COLO668 (cell line): Measurements from ENCODE around the gene SAP30L.

ENCODE experiments used
- DNase-seq: peaks from one replicate; lab custom pipeline; 2025; ENCODE audit not compliant: unreplicated experiment; lab: John Stamatoyannopoulos, UW

Gene SAP30L

DNA sequence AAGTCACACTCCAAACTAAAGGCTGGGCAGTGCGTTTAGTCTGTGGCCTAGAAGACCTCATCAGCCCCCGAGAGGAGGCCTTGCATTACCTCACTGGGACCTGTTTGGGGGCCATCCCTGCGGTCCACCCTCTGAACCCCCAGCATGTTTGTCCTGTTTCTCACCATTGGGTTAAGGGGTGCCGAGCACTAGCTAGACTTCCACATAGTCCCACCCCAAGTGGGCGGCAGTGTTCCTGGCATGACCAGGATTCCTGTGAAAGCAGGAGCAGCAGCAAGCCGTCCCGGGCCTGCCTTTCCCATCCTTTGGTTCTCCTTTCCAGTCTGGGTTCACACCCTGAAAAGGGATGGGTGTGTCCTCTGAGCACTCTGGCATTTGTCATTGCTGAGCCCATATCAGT is 26.6 kb upstream of the SAP30L start:
- DNase-seq = no peak

DNA sequence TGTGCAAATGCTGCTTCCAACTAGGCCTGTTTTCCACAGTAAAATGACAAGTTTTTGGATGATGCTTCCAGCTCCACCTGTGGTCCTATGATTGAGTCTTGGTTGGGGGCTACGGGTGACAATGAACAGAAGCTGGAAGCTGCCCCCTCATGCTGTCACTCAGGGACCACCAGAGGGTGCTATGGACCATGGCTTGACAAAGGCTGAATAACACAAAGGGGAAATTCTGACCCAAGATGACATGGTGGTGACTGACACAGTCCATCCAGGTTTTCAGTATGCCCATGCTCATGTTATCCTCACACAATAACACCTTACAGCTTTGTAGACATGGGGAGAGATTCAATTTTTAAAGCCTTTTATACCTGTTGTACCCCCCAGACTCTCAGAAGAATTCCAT is 23.9 kb upstream of the SAP30L start:
- DNase-seq = no peak

DNA sequence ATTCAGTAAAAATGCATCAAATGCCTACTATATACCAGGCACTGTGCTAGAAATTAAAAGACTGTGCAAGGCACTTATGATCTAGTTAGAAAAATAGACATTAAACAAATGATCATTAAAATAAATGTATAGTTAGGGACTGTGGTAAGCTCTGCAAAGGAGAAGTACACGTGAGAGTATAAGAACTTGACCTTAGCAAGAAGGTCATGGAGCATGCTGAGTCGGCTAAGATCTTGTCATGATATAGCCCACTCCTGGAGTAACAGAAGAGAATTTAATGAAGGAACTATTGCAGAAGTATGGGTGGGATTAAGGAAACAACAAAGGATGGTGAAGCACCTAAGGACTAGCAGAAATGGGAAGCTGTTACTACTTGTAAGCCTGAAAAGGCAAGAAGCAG is 23.5 kb upstream of the SAP30L start:
- DNase-seq = no peak

DNA sequence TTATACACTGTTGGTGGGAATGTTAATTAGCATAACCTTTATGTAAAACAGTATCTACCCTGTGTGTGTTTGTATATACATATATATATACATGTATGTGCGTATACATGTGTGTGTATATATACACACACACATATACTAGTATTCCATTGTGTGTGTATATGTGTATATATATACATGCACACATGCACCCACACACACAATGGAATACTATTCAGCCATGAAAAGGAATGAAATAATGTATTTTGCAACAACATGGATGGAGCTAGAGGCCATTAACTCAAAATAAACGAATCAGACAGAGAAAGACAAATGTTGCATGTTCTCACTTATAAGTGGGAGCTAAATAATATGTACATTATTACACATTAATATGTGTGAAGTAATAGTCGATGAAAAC is 17.6 kb upstream of the SAP30L start:
- no peak for DNase-seq

DNA sequence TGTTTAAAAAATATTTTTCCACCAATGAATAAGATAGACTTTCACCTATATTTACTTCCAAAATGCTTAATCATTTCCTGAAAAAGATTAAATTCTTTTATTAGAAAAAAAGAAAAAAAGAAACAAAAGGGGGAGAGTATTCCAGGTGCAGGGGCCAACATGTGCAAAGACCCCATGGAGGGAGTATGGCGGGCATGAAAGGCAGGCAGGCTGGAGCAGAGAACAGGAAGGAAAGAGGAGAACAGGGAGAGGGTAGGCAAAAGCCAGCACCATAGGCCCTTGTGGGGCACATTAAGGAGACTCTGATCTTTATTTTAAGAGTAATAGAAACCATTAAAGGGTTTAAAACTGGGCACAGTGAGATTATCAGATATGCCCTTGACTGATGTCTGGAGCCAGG is 16.5 kb upstream of the SAP30L start:
- no peak for DNase-seq

DNA sequence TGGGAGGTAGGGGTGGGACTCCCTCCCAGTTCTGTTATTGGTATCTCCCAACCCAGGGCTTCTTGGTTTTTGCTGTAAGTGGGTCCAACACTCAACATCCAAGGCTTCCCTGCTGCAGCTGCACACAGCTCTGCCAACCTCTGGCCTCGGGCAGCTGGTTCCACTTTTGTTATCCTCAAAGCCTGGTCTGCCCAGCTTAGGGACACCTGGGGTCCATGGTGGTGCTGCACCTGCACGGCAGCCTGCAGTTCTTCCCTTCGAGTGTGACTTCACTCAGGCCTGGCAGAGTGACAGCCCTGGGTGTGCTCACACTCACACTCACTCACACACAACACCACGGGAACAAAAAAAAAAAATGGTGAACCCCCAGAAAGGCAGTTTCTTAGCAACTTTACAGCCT is 15.3 kb upstream of the SAP30L start:
- no peak for DNase-seq

DNA sequence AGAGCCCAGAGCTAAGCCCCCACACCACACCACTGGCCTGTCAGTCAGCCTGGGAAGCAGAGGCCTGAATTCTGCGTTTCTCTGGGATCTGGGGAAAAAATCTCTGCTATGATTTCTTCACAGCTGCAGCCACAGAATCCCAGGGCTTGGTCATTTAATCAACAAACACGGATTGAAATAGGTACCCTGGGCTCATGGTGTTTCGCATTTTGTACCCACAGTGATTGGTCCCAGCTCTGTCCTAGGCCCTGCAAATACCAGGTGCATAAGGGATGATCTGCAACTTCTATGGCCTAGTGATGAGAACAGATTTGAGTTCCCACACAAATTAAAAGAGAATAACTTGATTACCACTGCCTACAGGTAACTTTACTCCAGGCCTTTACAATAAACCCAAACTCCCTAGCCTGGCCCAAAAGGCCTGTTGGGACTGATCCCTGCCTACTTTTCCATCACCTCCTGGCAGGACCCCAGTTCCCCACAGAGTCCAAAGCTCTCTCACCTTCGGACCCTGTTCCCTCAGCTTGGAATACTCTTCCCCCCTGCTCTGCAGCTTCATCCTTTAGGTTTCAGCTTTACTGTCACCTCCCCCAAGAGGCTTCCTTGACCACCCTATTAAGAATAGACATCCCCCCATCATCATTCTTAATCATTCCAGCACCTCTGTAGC is 14.7 kb upstream of the SAP30L start:
- no peak for DNase-seq

DNA sequence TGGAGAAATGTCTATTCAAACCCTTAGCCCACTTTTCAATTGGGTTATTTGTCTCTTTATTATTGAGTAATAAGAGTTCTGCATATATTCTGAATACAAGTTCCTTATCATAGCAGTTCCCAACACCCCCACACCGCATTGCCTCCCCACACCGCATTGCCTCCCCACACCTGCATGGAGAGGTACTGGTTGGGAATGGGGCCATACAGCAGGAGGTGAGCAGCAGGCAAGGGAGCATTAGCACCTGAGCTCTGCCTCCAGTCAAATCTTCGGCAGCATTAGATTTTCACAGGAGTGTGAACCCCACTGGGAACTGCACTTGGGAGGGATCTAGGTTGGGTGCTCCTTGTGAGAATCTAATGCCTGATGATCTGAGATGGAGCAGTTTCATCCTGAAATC is 10.6 kb upstream of the SAP30L start:
- DNase-seq = no peak

DNA sequence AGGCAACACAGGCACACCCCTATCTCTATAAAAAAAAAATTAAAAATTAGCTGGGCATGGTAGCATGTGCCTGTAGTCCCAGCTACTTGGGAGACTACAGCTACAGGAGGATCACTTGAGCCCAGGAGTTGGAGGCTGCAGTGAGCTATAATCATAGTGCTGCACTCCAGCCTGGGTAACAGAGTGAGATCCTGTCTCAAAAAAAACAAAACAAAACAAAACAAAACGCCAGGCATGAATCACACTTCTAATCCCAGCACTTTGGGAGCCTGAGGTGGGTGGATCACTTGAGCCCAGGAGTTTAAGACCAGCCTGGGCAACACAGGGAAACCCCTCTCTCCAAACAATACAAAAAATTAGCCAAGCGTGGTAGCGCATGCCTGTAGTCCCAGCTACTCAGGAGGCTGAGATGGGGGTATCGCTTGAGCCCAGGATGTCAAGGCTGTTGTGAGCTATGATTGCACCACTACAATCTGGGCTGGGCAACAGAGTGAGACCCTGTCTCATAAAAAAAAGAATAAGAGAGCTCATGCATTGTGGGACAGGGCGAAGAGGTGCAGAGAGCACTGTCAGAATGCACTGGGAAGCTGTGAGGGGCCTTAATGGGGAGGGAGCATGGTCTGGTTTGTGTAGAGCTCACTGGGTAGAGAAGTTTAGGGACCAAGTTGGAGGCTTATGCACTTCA is 8.4 kb upstream of the SAP30L start:
- DNase-seq = no peak

DNA sequence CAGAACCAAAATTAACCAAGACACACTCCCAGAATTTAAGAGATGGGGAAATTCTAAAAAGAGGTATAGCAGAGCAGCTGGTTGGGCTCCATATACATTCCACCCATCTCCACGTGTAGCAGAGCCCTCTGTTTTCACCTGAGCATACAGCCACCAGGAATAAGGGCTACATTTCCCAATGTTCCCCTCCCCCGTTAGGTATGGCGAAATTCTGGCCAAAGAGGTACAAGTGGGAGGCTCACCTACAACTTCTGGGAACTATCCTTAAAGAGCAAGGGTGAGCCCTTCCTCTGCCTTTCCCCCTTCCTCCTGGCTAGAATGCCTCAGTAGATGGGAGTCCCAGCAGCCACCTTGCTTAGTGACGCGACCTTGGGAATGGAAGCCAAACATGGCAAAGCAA is 5.3 kb upstream of the SAP30L start:
- DNase-seq = no peak

DNA sequence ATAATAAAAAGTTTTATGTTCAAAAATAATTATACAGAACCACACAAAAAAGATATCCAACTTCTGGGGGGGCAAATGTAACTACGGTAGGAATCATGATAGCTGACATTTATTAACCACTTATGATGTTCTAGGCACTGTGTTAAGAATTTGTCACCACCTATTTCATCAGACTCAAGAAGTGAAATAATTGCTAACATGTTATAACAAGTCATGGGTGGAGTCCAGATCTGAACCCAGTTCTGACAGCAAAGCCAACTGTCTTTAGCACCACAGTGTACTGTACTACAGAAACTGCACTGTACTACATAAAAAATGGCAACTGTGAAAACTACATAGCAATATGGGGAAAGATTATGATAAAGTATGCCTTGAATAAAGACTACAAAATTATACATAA is 3.0 kb upstream of the SAP30L start:
- no peak for DNase-seq

DNA sequence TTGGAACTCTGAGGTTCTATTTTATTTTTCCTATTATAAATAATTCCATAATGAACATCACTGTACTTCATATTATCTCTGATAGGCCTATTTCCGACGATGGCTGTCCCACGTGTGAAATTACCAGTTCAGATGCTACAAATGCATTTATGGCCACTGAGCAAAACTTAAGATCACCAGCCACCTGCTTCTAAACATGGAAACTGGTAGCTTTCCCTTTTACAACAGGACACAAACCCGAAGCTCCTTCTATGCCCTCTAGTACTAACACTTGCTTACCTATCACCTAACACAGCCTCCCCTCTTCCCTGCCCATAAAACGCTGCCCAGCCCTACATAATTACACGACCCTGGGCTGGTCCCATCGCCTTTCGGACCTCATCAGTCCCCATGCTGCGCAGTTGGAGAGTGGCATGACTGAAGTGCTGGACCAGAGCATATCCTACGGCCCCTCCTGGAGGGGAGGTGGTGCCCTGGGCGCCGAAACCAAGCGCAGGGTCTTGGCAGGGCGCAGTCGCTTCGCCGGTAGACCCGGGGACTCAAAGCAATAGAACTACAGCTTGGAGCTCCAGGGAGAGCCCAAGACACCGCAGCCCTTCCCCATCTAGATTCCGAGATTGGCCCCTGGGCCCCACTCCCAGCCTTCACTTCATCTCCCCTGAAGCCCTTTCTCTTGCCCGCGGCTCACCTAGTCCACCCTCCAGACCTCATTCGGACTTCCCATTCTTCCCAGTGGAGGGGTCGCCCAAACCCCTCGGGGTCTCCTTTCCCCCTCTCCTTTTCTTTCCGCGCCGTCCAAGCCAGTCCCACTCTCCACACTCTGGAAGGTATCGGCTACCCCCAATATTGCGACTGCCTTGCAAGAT is 1.0 kb upstream of the SAP30L start:
- DNase-seq = peak; percentile 12

DNA sequence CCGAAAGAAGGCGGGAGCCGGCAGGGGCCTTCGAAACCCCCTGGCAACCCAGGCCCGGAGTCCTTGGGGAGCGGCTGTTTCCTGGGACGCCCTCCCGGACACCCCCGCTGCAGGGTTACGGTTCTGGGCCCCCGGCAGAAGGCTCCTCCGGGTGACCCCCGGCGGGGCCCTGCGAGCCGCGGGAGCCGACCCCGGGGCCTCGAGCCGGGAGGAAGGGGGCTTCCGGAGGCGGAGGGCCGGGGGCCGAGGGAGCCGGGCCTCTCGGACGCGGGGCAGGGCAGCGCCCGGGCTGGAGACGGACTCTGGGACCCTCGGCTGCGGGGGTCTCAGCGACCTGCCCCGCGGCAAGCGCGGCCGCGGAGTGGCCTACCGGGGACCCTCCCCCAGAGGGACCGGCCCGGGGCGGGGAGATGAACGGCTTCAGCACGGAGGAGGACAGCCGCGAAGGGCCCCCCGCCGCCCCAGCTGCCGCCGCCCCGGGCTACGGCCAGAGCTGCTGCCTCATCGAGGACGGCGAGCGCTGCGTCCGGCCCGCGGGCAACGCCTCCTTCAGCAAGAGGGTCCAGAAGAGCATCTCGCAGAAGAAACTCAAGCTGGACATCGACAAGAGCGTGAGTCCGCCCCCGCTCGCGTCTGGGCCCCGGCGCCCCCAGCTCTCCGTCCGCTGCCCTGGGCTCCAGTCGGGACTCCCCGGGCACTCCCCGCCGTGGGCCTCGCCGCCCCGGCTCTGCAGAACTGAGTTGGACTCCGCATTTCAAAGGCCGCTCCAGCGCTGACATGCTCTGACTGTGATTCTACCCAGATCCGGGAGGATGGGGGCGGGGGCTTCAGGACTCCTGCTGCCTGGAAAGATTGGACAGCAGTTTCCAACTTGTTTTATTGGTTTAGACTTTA is 645 bp downstream of the SAP30L start:
- peak; percentile 43 for DNase-seq

DNA sequence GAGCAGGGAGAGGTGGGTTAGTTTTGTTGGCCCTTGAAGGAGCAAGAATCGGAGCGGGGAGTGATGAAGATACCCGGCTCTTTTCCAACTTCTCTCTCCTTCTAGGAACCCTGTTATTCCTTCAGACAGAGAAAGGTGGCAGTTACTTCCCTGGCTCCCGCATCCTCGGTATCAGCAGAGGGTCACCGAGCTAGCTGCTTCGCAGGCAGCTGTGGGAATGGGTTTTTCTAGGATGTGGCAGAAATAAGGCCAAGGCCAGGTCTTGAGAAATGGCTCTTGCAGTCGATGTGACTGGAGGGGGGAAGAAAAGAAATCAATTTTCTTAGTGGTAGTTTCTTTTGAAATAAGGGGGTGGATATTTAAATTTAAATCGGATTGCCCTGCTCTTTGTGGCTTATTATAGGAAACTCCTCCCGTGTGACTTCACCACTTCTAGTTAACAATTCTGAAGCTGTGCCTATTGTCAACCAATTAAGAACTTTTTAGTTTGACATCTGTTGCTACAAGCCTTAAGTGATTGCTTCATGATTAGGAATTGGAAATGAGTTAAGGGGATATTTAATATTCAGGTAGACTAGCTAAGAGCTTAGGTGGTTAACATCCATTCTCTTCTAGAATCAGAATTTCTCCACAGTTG is 1.4 kb downstream of the SAP30L start:
- DNase-seq = no peak

DNA sequence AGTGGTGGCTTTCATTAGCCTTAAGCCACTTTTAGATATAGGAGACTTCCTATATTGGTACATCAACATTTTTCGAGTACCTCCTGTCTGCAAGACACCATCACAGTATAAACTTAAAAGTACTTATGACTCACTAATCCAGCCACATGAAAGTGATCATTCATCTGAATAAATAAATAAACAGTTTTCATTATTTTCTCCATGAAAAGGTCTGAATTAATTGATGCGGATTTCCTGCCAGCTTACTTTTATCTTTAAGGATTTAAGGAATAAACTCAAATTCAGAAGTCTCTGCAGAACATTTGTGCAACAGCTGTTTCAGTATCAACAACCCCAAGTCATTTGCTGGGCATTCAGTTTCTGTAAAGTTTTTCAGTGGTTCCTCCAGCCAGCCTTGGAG is 4.0 kb downstream of the SAP30L start:
- DNase-seq = no peak

DNA sequence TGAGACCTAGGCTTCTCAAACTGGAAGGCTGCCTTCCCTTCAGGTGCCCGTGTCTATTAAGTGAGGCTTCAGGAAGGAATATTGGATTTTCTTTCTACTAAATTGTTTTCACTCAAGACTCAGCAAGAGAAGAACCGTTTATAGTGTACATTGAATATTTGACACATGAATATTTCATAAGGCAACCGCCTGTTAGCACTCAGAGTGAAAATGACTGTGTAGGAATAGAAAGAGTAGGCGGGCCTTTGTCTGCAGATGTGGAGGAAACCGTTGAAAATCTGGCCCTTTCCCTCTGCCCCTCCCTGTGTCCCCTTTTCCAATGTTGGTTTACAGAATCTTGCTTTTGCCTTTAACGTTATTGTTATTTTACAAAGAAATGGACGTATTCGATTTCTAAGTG is 6.2 kb downstream of the SAP30L start:
- no peak for DNase-seq

DNA sequence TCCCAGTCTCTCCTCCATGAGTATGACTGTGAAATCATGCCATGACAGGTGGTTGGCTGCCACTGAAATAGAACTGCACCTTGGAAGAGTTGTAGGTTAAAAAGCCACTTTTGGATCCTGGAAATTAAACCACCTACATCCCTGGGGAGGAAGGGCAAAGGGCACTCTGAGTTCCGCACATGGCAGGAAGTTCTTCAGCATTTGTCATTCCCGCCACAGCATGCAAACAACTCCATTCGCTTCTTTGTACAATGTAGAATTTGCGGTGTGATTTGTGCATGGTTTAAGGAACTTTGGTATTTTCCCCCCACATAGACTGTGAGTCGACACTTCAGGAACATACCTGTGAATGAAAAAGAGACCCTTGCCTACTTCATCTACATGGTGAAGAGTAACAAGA is 9.8 kb downstream of the SAP30L start:
- no peak for DNase-seq

DNA sequence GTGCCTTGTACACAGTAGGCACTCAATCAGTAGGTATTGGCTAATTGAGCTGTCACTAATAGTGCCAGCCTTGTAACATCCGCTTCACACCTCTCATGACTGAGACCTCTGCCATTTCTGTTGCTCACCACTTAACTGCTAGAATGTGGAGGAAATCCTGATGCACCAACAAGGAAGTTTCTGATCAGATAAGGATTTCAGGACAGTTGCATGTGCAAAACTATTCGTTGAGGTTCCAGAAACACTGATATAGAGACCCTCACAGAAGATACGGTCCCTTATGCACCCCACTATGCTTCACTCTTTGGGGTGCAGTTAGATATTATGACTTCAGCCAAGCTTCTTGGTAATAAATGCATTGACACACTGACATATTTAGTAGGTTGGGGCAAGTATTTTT is 10.7 kb downstream of the SAP30L start:
- DNase-seq = no peak

DNA sequence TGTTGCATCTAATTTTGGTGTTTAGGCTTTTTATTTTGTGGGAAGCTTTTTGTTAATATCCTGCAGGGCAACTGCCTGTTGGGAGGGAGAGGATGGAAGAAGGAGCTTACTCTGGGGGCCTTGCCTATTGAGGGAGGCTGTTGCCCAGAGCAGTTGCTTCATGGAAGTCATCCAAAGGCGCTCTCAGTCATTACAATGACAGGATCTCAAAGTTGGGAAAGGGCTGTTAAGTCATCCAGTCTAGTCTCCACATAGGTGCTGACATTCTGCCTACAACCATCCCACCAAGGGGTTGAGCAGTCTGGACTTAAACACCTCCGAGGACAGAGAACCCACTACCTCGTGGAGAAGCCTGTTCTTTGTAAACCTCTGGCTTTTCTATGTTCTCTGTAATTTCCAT is 13.2 kb downstream of the SAP30L start:
- no peak for DNase-seq

DNA sequence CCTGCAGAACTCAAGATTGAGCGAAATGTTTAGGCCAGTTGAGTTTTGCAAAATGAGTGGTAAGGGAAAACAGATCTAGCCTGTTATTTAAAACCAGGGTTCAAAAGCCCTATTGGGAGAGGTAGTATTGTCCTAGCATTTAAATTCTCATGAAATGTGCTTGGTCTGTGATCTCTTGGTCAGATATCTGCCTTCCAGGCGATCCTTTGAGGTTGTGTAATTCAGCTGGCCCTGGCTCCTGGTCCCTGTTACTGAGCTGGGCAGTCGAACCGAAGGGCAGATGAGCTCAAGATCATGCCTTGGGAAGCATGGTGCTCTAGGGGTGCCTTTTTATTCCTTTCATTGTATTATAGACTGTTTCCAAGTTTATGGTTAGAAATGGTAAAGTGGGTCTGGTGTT is 14.4 kb downstream of the SAP30L start:
- no peak for DNase-seq

DNA sequence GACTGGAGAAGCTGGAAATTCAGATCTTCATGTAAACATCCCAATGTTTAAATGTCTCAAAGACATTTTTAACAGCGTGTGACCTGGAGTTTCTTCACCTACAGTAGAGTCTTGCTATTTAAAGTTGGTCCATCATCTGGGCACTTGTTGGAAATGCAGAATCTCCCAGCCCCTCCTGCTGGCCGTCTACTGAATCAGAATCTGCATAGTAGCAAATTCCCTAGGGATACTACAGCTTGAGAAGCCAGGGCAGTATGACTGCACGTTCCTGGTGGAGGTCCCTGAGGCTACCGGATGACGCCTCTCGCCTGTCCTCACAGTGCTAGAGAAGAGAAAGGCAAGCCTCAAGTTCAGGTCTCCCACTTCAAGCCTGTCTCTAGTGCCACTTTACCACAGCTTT is 15.7 kb downstream of the SAP30L start:
- DNase-seq = no peak
